Measurements from ENCODE around the gene TUBB2B. TPM values are rescaled to one million over a fixed set of nuclear protein-coding genes. Genes with fewer than 3 reads are reported as not detected.
A peak's percentile ranks its signal among the peaks of the same experiment; 100 is the strongest.

The TUBB2B gene
- polyA plus RNA-seq, 6 donors from 2014 or later: 0.15 to 0.83 (median 0.36) TPM; not detected in 3

- Mint-ChIP-seq H3K9me3 (peaks cover 0 to 3% (median 0%) of the 10 kb centered on the region in 7 donors), H3K27ac (no peak overlapping the region), H3K4me3 (peak overlapping the region; percentile 61 to 90 (median 82)), H3K27me3 (peaks cover 55 to 88% (median 79%) of the 10 kb centered on the region in 3 donors), H3K36me3 (peaks cover 0 to 8% of the 10 kb centered on the region in 2 donors), H3K4me1 (peaks cover 42 to 56% (median 48%) of the 10 kb centered on the region in 3 donors)
- ATAC-seq (ENCODE audit: low read depth in 2 of 2) (peak; percentile 56), DNase-seq (peak; percentile 42)
Observed at GRCh38 chr6:3228046-3228671, 706 bp upstream of the TUBB2B start.

- DNase-seq (peak; percentile 33), ATAC-seq (ENCODE audit: low read depth in 2 of 2) (peak; percentile 24 to 32)
- Mint-ChIP-seq H3K9me3 (peaks cover 0 to 6% (median 0%) of the 10 kb centered on the region in 7 donors), H3K27ac (peak overlapping the region in 2 of 6 donors; percentile 54 to 64), H3K27me3 (peaks cover 40 to 74% (median 65%) of the 10 kb centered on the region in 3 donors), H3K36me3 (peaks cover 0 to 8% of the 10 kb centered on the region in 2 donors), H3K4me1 (peaks cover 42 to 47% (median 44%) of the 10 kb centered on the region in 3 donors), H3K4me3 (peak overlapping the region; percentile 80 to 90 (median 85))
Observed at GRCh38 chr6:3226481-3227362, 731 bp downstream of the TUBB2B start.

GRCh38 chr6:3226042-3226441 lies 1.4 kb downstream of the TUBB2B start:
- ATAC-seq (ENCODE audit: low read depth in 2 of 2) (no peak), DNase-seq (no peak)
- Mint-ChIP-seq H3K9me3 (peaks cover 0 to 8% (median 0%) of the 10 kb centered on the region in 7 donors), H3K27ac (no peak overlapping the region), H3K36me3 (peaks cover 0 to 8% of the 10 kb centered on the region in 2 donors), H3K27me3 (peaks cover 35 to 67% (median 58%) of the 10 kb centered on the region in 3 donors), H3K4me1 (peaks cover 35 to 40% (median 40%) of the 10 kb centered on the region in 3 donors), H3K4me3 (peak overlapping the region in 6 of 8 donors; percentile 39 to 90 (median 82))

- H3K4me1 Mint-ChIP-seq: peaks cover 7 to 16% (median 11%) of the 10 kb centered on the region in 3 donors
- H3K9me3 Mint-ChIP-seq: peaks cover 0 to 8% (median 0%) of the 10 kb centered on the region in 7 donors
- no peak overlapping the region for H3K27ac Mint-ChIP-seq
Observed at GRCh38 chr6:3222506-3223038, 4.9 kb downstream of the TUBB2B start.

GRCh38 chr6:3221578-3221977 lies 5.9 kb downstream of the TUBB2B start:
- ATAC-seq (ENCODE audit: low read depth in 2 of 2) (no peak), DNase-seq (no peak)
- peaks cover 27 to 62% (median 56%) of the 10 kb centered on the region in 3 donors for H3K27me3 Mint-ChIP-seq
- no peak overlapping the region for H3K4me3 Mint-ChIP-seq
- peaks cover 1 to 9% (median 3%) of the 10 kb centered on the region in 3 donors for H3K4me1 Mint-ChIP-seq
- H3K9me3 Mint-ChIP-seq: peaks cover 0 to 8% (median 0%) of the 10 kb centered on the region in 7 donors
- no peaks in the 10 kb centered on the region for H3K36me3 Mint-ChIP-seq
- H3K27ac Mint-ChIP-seq: no peak overlapping the region

More at GRCh38 chr6:3222506-3223038, 4.9 kb downstream of the TUBB2B start:
- no peak for ATAC-seq (ENCODE audit: low read depth in 2 of 2)
- peaks cover 20 to 64% (median 54%) of the 10 kb centered on the region in 3 donors for H3K27me3 Mint-ChIP-seq
- H3K4me3 Mint-ChIP-seq: no peak overlapping the region
- H3K36me3 Mint-ChIP-seq: no peaks in the 10 kb centered on the region
- DNase-seq: no peak

- peaks cover 0 to 5% (median 0%) of the 10 kb centered on the region in 3 donors for H3K4me1 Mint-ChIP-seq
- H3K9me3 Mint-ChIP-seq: peaks cover 0 to 8% (median 0%) of the 10 kb centered on the region in 7 donors
- H3K27me3 Mint-ChIP-seq: peaks cover 21 to 61% (median 56%) of the 10 kb centered on the region in 3 donors
- ATAC-seq (ENCODE audit: low read depth in 2 of 2): no peak
- no peaks in the 10 kb centered on the region for H3K36me3 Mint-ChIP-seq
- H3K27ac Mint-ChIP-seq: peak overlapping the region in 1 of 6 donors; percentile 71
- DNase-seq: no peak
- no peak overlapping the region for H3K4me3 Mint-ChIP-seq
Observed at GRCh38 chr6:3220366-3220765, 7.1 kb downstream of the TUBB2B start.

GRCh38 chr6:3218266-3218665 lies 9.2 kb downstream of the TUBB2B start:
- ATAC-seq (ENCODE audit: low read depth in 2 of 2): no peak
- Mint-ChIP-seq H3K27me3 (peaks cover 21 to 55% (median 47%) of the 10 kb centered on the region in 3 donors), H3K4me3 (no peak overlapping the region), H3K4me1 (peaks cover 0 to 5% (median 0%) of the 10 kb centered on the region in 3 donors), H3K36me3 (no peaks in the 10 kb centered on the region), H3K9me3 (peaks cover 0 to 8% (median 0%) of the 10 kb centered on the region in 7 donors), H3K27ac (no peak overlapping the region)
- DNase-seq: no peak

GRCh38 chr6:3217286-3217685 lies 10.2 kb downstream of the TUBB2B start:
- peaks cover 21 to 64% (median 53%) of the 10 kb centered on the region in 3 donors for H3K27me3 Mint-ChIP-seq
- no peak overlapping the region for H3K27ac Mint-ChIP-seq
- DNase-seq: no peak
- no peaks in the 10 kb centered on the region for H3K36me3 Mint-ChIP-seq
- H3K9me3 Mint-ChIP-seq: peaks cover 0 to 7% (median 0%) of the 10 kb centered on the region in 7 donors
- H3K4me3 Mint-ChIP-seq: no peak overlapping the region
- no peak for ATAC-seq (ENCODE audit: low read depth in 2 of 2)
- peaks cover 0 to 5% (median 0%) of the 10 kb centered on the region in 3 donors for H3K4me1 Mint-ChIP-seq

- Mint-ChIP-seq H3K9me3 (no peaks in the 10 kb centered on the region), H3K4me3 (no peak overlapping the region), H3K27me3 (peaks cover 26 to 62% (median 59%) of the 10 kb centered on the region in 3 donors), H3K36me3 (no peaks in the 10 kb centered on the region), H3K27ac (no peak overlapping the region), H3K4me1 (no peaks in the 10 kb centered on the region)
- no peak for ATAC-seq (ENCODE audit: low read depth in 2 of 2)
- DNase-seq: no peak
Observed at GRCh38 chr6:3214898-3215297, 12.6 kb downstream of the TUBB2B start.

GRCh38 chr6:3213334-3213695 lies 14.1 kb downstream of the TUBB2B start:
- H3K9me3 Mint-ChIP-seq: no peaks in the 10 kb centered on the region
- no peaks in the 10 kb centered on the region for H3K36me3 Mint-ChIP-seq
- H3K4me3 Mint-ChIP-seq: no peak overlapping the region
- H3K27me3 Mint-ChIP-seq: peaks cover 33 to 59% (median 57%) of the 10 kb centered on the region in 3 donors
- DNase-seq (no peak), ATAC-seq (ENCODE audit: low read depth in 2 of 2) (no peak)
- H3K4me1 Mint-ChIP-seq: no peaks in the 10 kb centered on the region
- H3K27ac Mint-ChIP-seq: no peak overlapping the region

- Mint-ChIP-seq H3K36me3 (no peaks in the 10 kb centered on the region), H3K4me3 (peak overlapping the region in 1 of 8 donors; percentile 10), H3K27ac (no peak overlapping the region), H3K9me3 (no peaks in the 10 kb centered on the region), H3K4me1 (no peaks in the 10 kb centered on the region), H3K27me3 (peaks cover 23 to 60% (median 50%) of the 10 kb centered on the region in 3 donors)
- DNase-seq (no peak), ATAC-seq (ENCODE audit: low read depth in 2 of 2) (no peak)
Observed at GRCh38 chr6:3212261-3212660, 15.2 kb downstream of the TUBB2B start.

- H3K27ac Mint-ChIP-seq: no peak overlapping the region
- H3K9me3 Mint-ChIP-seq: peaks cover 0 to 2% (median 0%) of the 10 kb centered on the region in 7 donors
- no peaks in the 10 kb centered on the region for H3K4me1 Mint-ChIP-seq
- H3K36me3 Mint-ChIP-seq: peaks cover 0 to 4% of the 10 kb centered on the region in 2 donors
- ATAC-seq (ENCODE audit: low read depth in 2 of 2): no peak
- H3K27me3 Mint-ChIP-seq: peaks cover 20 to 63% (median 50%) of the 10 kb centered on the region in 3 donors
- no peak for DNase-seq
- H3K4me3 Mint-ChIP-seq: no peak overlapping the region
Observed at GRCh38 chr6:3211681-3212080, 15.8 kb downstream of the TUBB2B start.

GRCh38 chr6:3210024-3210610 lies 17.3 kb downstream of the TUBB2B start:
- no peaks in the 10 kb centered on the region for H3K4me1 Mint-ChIP-seq
- H3K4me3 Mint-ChIP-seq: no peak overlapping the region
- peaks cover 20 to 58% (median 44%) of the 10 kb centered on the region in 3 donors for H3K27me3 Mint-ChIP-seq
- DNase-seq (no peak), ATAC-seq (ENCODE audit: low read depth in 2 of 2) (no peak)
- peaks cover 0 to 13% of the 10 kb centered on the region in 2 donors for H3K36me3 Mint-ChIP-seq
- H3K9me3 Mint-ChIP-seq: peaks cover 0 to 8% (median 2%) of the 10 kb centered on the region in 7 donors
- no peak overlapping the region for H3K27ac Mint-ChIP-seq
